H1 (cell line): Measurements from ENCODE around the gene RNASE4. TPM values are rescaled to one million over a fixed set of nuclear protein-coding genes. Genes with fewer than 3 reads are reported as not detected.
"Not testable (repeated sequence)": the region's sequence is repeated elsewhere in the genome, so short reads cannot be mapped to it uniquely, and the experiment has no call there.

Experiments
- CTCF ChIA-PET: fragments of 300-600 bp; sonication (Branson Sonifier 250); formaldehyde crosslinking; loops from one replicate; lab custom pipeline; 2021; ENCODE audit not compliant: partially characterized antibody; lab: Charles Lee
- POLR2A ChIA-PET: fragments of 300-600 bp; sonication (Branson Sonifier 250); formaldehyde crosslinking; loops from one replicate; lab custom pipeline; 2021; ENCODE audit warnings: inconsistent platforms; ENCODE audit not compliant: partially characterized antibody; lab: Charles Lee
- DNase-seq, 2 experiments: peaks; one replicate each; pipeline versions ENCODE4 v3.0.0 to v3.0.0-alpha.2; 2010 to 2022; ENCODE audit warnings: low spot score in 2 of 2, low read depth in 1 of 2, mixed read lengths in 1 of 2
- FAIRE-seq: peaks from 2 replicates; lab custom pipeline; 2011; peaks lifted over from hg19 to GRCh38; lab: Jason Lieb, UNC
- H2AFZ ChIP-seq: 2 replicates; pipeline ENCODE4 v1.8.1; 2012; ENCODE audit warnings: low read length, inconsistent platforms
- H2AK5ac ChIP-seq: 2 replicates; pipeline ENCODE4 v1.6.1; 2013; ENCODE audit warnings: low read depth, low read length
- H2BK120ac ChIP-seq: replicated peaks from 2 replicates; pipeline ENCODE3; 2013; ENCODE audit warnings: low read depth, low read length, inconsistent platforms
- H2BK12ac ChIP-seq: 2 replicates; pipeline ENCODE4 v1.6.1; 2013; ENCODE audit warnings: low read depth, low read length
- H2BK15ac ChIP-seq: 2 replicates; pipeline ENCODE4 v1.6.1; 2013; ENCODE audit warnings: low read length
- H2BK20ac ChIP-seq: 2 replicates; pipeline ENCODE4 v1.6.1; 2013; ENCODE audit warnings: low read length
- H2BK5ac ChIP-seq: 2 replicates; pipeline ENCODE4 v1.6.1; 2013; ENCODE audit warnings: low read depth, low read length
- H3K14ac ChIP-seq: 2 replicates; pipeline ENCODE4 v1.6.1; 2013; ENCODE audit warnings: inconsistent platforms; ENCODE audit not compliant: insufficient read length
- H3K18ac ChIP-seq: 2 replicates; pipeline ENCODE4 v1.6.1; 2013; ENCODE audit warnings: low read length; ENCODE audit errors: extremely low read depth
- H3K23ac ChIP-seq: 2 replicates; pipeline ENCODE4 v1.6.1; 2013; ENCODE audit warnings: inconsistent platforms; ENCODE audit not compliant: insufficient read length
- H3K23me2 ChIP-seq: 2 replicates; pipeline ENCODE4 v1.6.1; 2013; ENCODE audit warnings: low read depth, low read length
- H3K27ac ChIP-seq: 2 replicates; pipeline ENCODE4 v1.6.1; 2011; ENCODE audit warnings: low read depth, low read length, inconsistent platforms
- H3K27me3 ChIP-seq, 4 experiments: replicated peaks in 1 of 4; 1 replicate in 1 of 4; 2 replicates in 3 of 4; pipeline versions ENCODE4 v1.6.1 to v1.8.1; 2011 to 2013; ENCODE audit warnings: low read length in 3 of 4, mild to moderate bottlenecking in 3 of 4, inconsistent platforms in 2 of 4, mixed read lengths in 2 of 4, moderate library complexity in 1 of 4; ENCODE audit not compliant: control insufficient read depth in 3 of 4, insufficient read depth in 3 of 4; ENCODE audit errors: extremely low read depth in 1 of 4
- H3K36me3 ChIP-seq, 4 experiments: 2 replicates each; pipeline versions ENCODE4 v1.6.1 to v1.8.1; 2011 to 2013; ENCODE audit warnings: mild to moderate bottlenecking in 4 of 4, low read length in 3 of 4, moderate library complexity in 2 of 4, control low read depth in 1 of 4, inconsistent platforms in 1 of 4; ENCODE audit not compliant: insufficient read depth in 4 of 4, control insufficient read depth in 2 of 4
- H3K4ac ChIP-seq: replicated peaks from 2 replicates; pipeline ENCODE3; 2013; ENCODE audit warnings: low read length, low read depth, mixed read lengths, inconsistent platforms; ENCODE audit not compliant: insufficient read length
- H3K4me1 ChIP-seq, 4 experiments: replicated peaks in 1 of 4; 1 replicate in 1 of 4; 2 replicates in 3 of 4; pipeline versions ENCODE4 v1.6.1 to v1.8.1; 2011 to 2013; ENCODE audit warnings: low read length in 3 of 4, inconsistent platforms in 2 of 4, mixed read lengths in 1 of 4; ENCODE audit not compliant: insufficient read depth in 4 of 4, control insufficient read depth in 3 of 4
- H3K4me2 ChIP-seq, 2 experiments: 2 replicates each; pipeline versions ENCODE4 v1.6.1 to v1.8.1; 2011 to 2013; ENCODE audit warnings: low read depth in 2 of 2, low read length in 2 of 2, control low read depth in 1 of 2, inconsistent platforms in 1 of 2, mild to moderate bottlenecking in 1 of 2; ENCODE audit not compliant: insufficient read depth in 1 of 2
- H3K4me3 ChIP-seq, 4 experiments: fragments of 200-600, 300-600 bp in 1 of 4; sonication (generic), shearing (Covaris generic), sonication (Bioruptor Twin) in 1 of 4; 2 replicates each; pipeline versions ENCODE4 v1.5.1 to v1.8.1; 2011 to 2016; ENCODE audit warnings: low read length in 4 of 4, low read depth in 3 of 4, control low read depth in 2 of 4, inconsistent platforms in 2 of 4, mild to moderate bottlenecking in 2 of 4, mixed read lengths in 1 of 4, moderate library complexity in 1 of 4; ENCODE audit not compliant: insufficient read depth in 2 of 4; ENCODE audit errors: extremely low read depth in 1 of 4
- H3K56ac ChIP-seq: replicated peaks from 2 replicates; pipeline ENCODE3; 2013; ENCODE audit warnings: low read depth, mild to moderate bottlenecking, mixed read lengths, low read length, inconsistent platforms; ENCODE audit not compliant: insufficient read length
- H3K79me1 ChIP-seq: 2 replicates; pipeline ENCODE4 v1.6.1; 2013; ENCODE audit warnings: low read depth, low read length, control low read depth
- H3K79me2 ChIP-seq, 2 experiments: 2 replicates each; pipeline versions ENCODE4 v1.6.1 to v1.8.1; 2012 to 2013; ENCODE audit warnings: low read length in 2 of 2, mild to moderate bottlenecking in 2 of 2, inconsistent platforms in 1 of 2; ENCODE audit not compliant: insufficient read depth in 2 of 2, control insufficient read depth in 1 of 2
- H3K9ac ChIP-seq, 4 experiments: replicated peaks in 1 of 4; 1 replicate in 1 of 4; 2 replicates in 3 of 4; pipeline versions ENCODE4 v1.6.1 to v1.8.1; 2011 to 2013; ENCODE audit warnings: low read depth in 3 of 4, low read length in 3 of 4, control low read depth in 2 of 4, mild to moderate bottlenecking in 2 of 4, moderate library complexity in 2 of 4, inconsistent platforms in 1 of 4; ENCODE audit errors: extremely low read depth in 1 of 4
- H3K9me3 ChIP-seq, 2 experiments: 2 replicates each; pipeline versions ENCODE4 v1.6.1 to v1.8.1; 2012 to 2013; ENCODE audit warnings: mild to moderate bottlenecking in 2 of 2, moderate library complexity in 2 of 2, control low read depth in 1 of 2, inconsistent platforms in 1 of 2, low read depth in 1 of 2, low read length in 1 of 2, mixed read lengths in 1 of 2; ENCODE audit not compliant: insufficient read depth in 2 of 2
- H4K20me1 ChIP-seq, 2 experiments: replicated peaks in 1 of 2; 2 replicates each; pipeline versions ENCODE3 to v1.8.1; 2011 to 2013; ENCODE audit warnings: inconsistent platforms in 2 of 2, low read length in 2 of 2, mild to moderate bottlenecking in 1 of 2; ENCODE audit not compliant: insufficient read depth in 2 of 2, control insufficient read depth in 1 of 2
- H4K5ac ChIP-seq: 2 replicates; pipeline ENCODE4 v1.6.1; 2013; ENCODE audit warnings: low read length, low read depth, mixed read lengths, inconsistent platforms; ENCODE audit not compliant: insufficient read length
- H4K8ac ChIP-seq: 2 replicates; pipeline ENCODE4 v1.8.0; 2013; ENCODE audit warnings: mild to moderate bottlenecking, moderate library complexity, low read length, inconsistent platforms; ENCODE audit not compliant: insufficient read depth; ENCODE audit errors: extremely low read depth
- H4K91ac ChIP-seq: replicated peaks from 2 replicates; pipeline ENCODE3; 2013; ENCODE audit warnings: low read length, mixed read lengths, inconsistent platforms; ENCODE audit not compliant: insufficient read length
- WGBS, 2 experiments: shearing (Covaris generic) in 1 of 2; methylation state at CpG; one replicate each; pipeline versions ENCODE4 v1.1.6 to v1.1.7; 2013 to 2015; ENCODE audit warnings: low lambda C conversion rate in 2 of 2, mixed read lengths in 2 of 2, inconsistent platforms in 1 of 2, low coverage in 1 of 2, missing lambda C conversion rate in 1 of 2; ENCODE audit not compliant: insufficient replicate concordance in 2 of 2, insufficient coverage in 1 of 2, insufficient read length in 1 of 2; ENCODE audit errors: extremely low coverage in 1 of 2, missing lambda C conversion rate in 1 of 2; 5-methylcytosine and 5-hydroxymethylcytosine counted together
- polyA plus RNA-seq, 7 experiments: library from polyadenylated mRNA; depleted of rRNA in 3 of 7; stranded (reverse) in 5 of 7; unstranded in 2 of 7; fragments of >200 nt in 5 of 7; fragments of 200-250 nt in 2 of 7; gene quantifications; 1 replicate in 5 of 7; 2 replicates in 1 of 7; 4 replicates in 1 of 7; pipeline versions ENCODE4 v1.2.1 to v1.2.3, GENCODE V29; 2011 to 2013; ENCODE audit warnings: missing spikeins in 2 of 7, mixed read lengths in 2 of 7
- total RNA-seq: library from RNA; stranded (reverse); fragmentation: NEBNext Ultra II Directional; extraction: Animal tissue kit (Norgen Biotek cat#: 25700); gene quantifications from 2 replicates; pipeline ENCODE4 v1.2.1, GENCODE V29; 2021

Gene RNASE4
- total and polyA plus RNA-seq, 2 of the 8 experiments (the other 6 are each of a cell fraction or from before 2014, with no cell fraction given): 0.61 to 3.5 TPM

GRCh38 chr14:20642755-20643154 lies 41.6 kb upstream of the RNASE4 start:
- H3K27ac ChIP-seq, POLR2A ChIA-PET, H3K4me3 ChIP-seq, H2AFZ ChIP-seq, FAIRE-seq, H4K91ac ChIP-seq, H3K79me1 ChIP-seq, H3K27me3 ChIP-seq, H3K9ac ChIP-seq, H3K4ac ChIP-seq, H4K20me1 ChIP-seq, H2BK12ac ChIP-seq, H3K18ac ChIP-seq, H3K4me2 ChIP-seq, H3K4me1 ChIP-seq, H3K23me2 ChIP-seq, H3K79me2 ChIP-seq, H2BK20ac ChIP-seq, H3K9me3 ChIP-seq, H3K36me3 ChIP-seq, H2BK120ac ChIP-seq, H4K5ac ChIP-seq, H2AK5ac ChIP-seq, H3K23ac ChIP-seq, H2BK5ac ChIP-seq, H3K14ac ChIP-seq, H2BK15ac ChIP-seq, DNase-seq, H3K56ac ChIP-seq, H4K8ac ChIP-seq: not testable (repeated sequence)
- WGBS, 2 experiments: 52% methylated on average over 3 of the region's 3 CpGs; no CpG with 5 or more reads in 1 of the 2 experiments
- CTCF ChIA-PET: interaction anchor here (1.6 to 2.3 kb wide), 2 partner anchors 11 to 49 kb away, joined by 3 to 5 read pairs; no protein-coding TSS in a partner anchor
